H1 (cell line): ENCODE measurements around the gene HRH4. TPM values are rescaled to one million over a fixed set of nuclear protein-coding genes. Genes with fewer than 3 reads are reported as not detected.

Source experiments
- CTCF ChIA-PET: fragments of 300-600 bp; sonication (Branson Sonifier 250); formaldehyde crosslinking; loops from one replicate; lab custom pipeline; 2021; ENCODE audit not compliant: partially characterized antibody; lab: Charles Lee
- POLR2A ChIA-PET: fragments of 300-600 bp; sonication (Branson Sonifier 250); formaldehyde crosslinking; loops from one replicate; lab custom pipeline; 2021; ENCODE audit warnings: inconsistent platforms; ENCODE audit not compliant: partially characterized antibody; lab: Charles Lee
- DNase-seq, 2 experiments: peaks; one replicate each; pipeline versions ENCODE4 v3.0.0 to v3.0.0-alpha.2; 2010 to 2022; ENCODE audit warnings: low spot score in 2 of 2, low read depth in 1 of 2, mixed read lengths in 1 of 2
- FAIRE-seq: peaks from 2 replicates; lab custom pipeline; 2011; peaks lifted over from hg19 to GRCh38; lab: Jason Lieb, UNC
- H2AFZ ChIP-seq: 2 replicates; pipeline ENCODE4 v1.8.1; 2012; ENCODE audit warnings: low read length, inconsistent platforms
- H2AK5ac ChIP-seq: 2 replicates; pipeline ENCODE4 v1.6.1; 2013; ENCODE audit warnings: low read depth, low read length
- H2BK120ac ChIP-seq: replicated peaks from 2 replicates; pipeline ENCODE3; 2013; ENCODE audit warnings: low read depth, low read length, inconsistent platforms
- H2BK12ac ChIP-seq: 2 replicates; pipeline ENCODE4 v1.6.1; 2013; ENCODE audit warnings: low read depth, low read length
- H2BK15ac ChIP-seq: 2 replicates; pipeline ENCODE4 v1.6.1; 2013; ENCODE audit warnings: low read length
- H2BK20ac ChIP-seq: 2 replicates; pipeline ENCODE4 v1.6.1; 2013; ENCODE audit warnings: low read length
- H2BK5ac ChIP-seq: 2 replicates; pipeline ENCODE4 v1.6.1; 2013; ENCODE audit warnings: low read depth, low read length
- H3K14ac ChIP-seq: 2 replicates; pipeline ENCODE4 v1.6.1; 2013; ENCODE audit warnings: inconsistent platforms; ENCODE audit not compliant: insufficient read length
- H3K18ac ChIP-seq: 2 replicates; pipeline ENCODE4 v1.6.1; 2013; ENCODE audit warnings: low read length; ENCODE audit errors: extremely low read depth
- H3K23ac ChIP-seq: 2 replicates; pipeline ENCODE4 v1.6.1; 2013; ENCODE audit warnings: inconsistent platforms; ENCODE audit not compliant: insufficient read length
- H3K23me2 ChIP-seq: 2 replicates; pipeline ENCODE4 v1.6.1; 2013; ENCODE audit warnings: low read depth, low read length
- H3K27ac ChIP-seq: 2 replicates; pipeline ENCODE4 v1.6.1; 2011; ENCODE audit warnings: low read depth, low read length, inconsistent platforms
- H3K27me3 ChIP-seq, 4 experiments: replicated peaks in 1 of 4; 1 replicate in 1 of 4; 2 replicates in 3 of 4; pipeline versions ENCODE4 v1.6.1 to v1.8.1; 2011 to 2013; ENCODE audit warnings: low read length in 3 of 4, mild to moderate bottlenecking in 3 of 4, inconsistent platforms in 2 of 4, mixed read lengths in 2 of 4, moderate library complexity in 1 of 4; ENCODE audit not compliant: control insufficient read depth in 3 of 4, insufficient read depth in 3 of 4; ENCODE audit errors: extremely low read depth in 1 of 4
- H3K36me3 ChIP-seq, 4 experiments: 2 replicates each; pipeline versions ENCODE4 v1.6.1 to v1.8.1; 2011 to 2013; ENCODE audit warnings: mild to moderate bottlenecking in 4 of 4, low read length in 3 of 4, moderate library complexity in 2 of 4, control low read depth in 1 of 4, inconsistent platforms in 1 of 4; ENCODE audit not compliant: insufficient read depth in 4 of 4, control insufficient read depth in 2 of 4
- H3K4ac ChIP-seq: replicated peaks from 2 replicates; pipeline ENCODE3; 2013; ENCODE audit warnings: low read length, low read depth, mixed read lengths, inconsistent platforms; ENCODE audit not compliant: insufficient read length
- H3K4me1 ChIP-seq, 4 experiments: replicated peaks in 1 of 4; 1 replicate in 1 of 4; 2 replicates in 3 of 4; pipeline versions ENCODE4 v1.6.1 to v1.8.1; 2011 to 2013; ENCODE audit warnings: low read length in 3 of 4, inconsistent platforms in 2 of 4, mixed read lengths in 1 of 4; ENCODE audit not compliant: insufficient read depth in 4 of 4, control insufficient read depth in 3 of 4
- H3K4me2 ChIP-seq, 2 experiments: 2 replicates each; pipeline versions ENCODE4 v1.6.1 to v1.8.1; 2011 to 2013; ENCODE audit warnings: low read depth in 2 of 2, low read length in 2 of 2, control low read depth in 1 of 2, inconsistent platforms in 1 of 2, mild to moderate bottlenecking in 1 of 2; ENCODE audit not compliant: insufficient read depth in 1 of 2
- H3K4me3 ChIP-seq, 4 experiments: fragments of 200-600, 300-600 bp in 1 of 4; sonication (generic), shearing (Covaris generic), sonication (Bioruptor Twin) in 1 of 4; 2 replicates each; pipeline versions ENCODE4 v1.5.1 to v1.8.1; 2011 to 2016; ENCODE audit warnings: low read length in 4 of 4, low read depth in 3 of 4, control low read depth in 2 of 4, inconsistent platforms in 2 of 4, mild to moderate bottlenecking in 2 of 4, mixed read lengths in 1 of 4, moderate library complexity in 1 of 4; ENCODE audit not compliant: insufficient read depth in 2 of 4; ENCODE audit errors: extremely low read depth in 1 of 4
- H3K56ac ChIP-seq: replicated peaks from 2 replicates; pipeline ENCODE3; 2013; ENCODE audit warnings: low read depth, mild to moderate bottlenecking, mixed read lengths, low read length, inconsistent platforms; ENCODE audit not compliant: insufficient read length
- H3K79me1 ChIP-seq: 2 replicates; pipeline ENCODE4 v1.6.1; 2013; ENCODE audit warnings: low read depth, low read length, control low read depth
- H3K79me2 ChIP-seq, 2 experiments: 2 replicates each; pipeline versions ENCODE4 v1.6.1 to v1.8.1; 2012 to 2013; ENCODE audit warnings: low read length in 2 of 2, mild to moderate bottlenecking in 2 of 2, inconsistent platforms in 1 of 2; ENCODE audit not compliant: insufficient read depth in 2 of 2, control insufficient read depth in 1 of 2
- H3K9ac ChIP-seq, 4 experiments: replicated peaks in 1 of 4; 1 replicate in 1 of 4; 2 replicates in 3 of 4; pipeline versions ENCODE4 v1.6.1 to v1.8.1; 2011 to 2013; ENCODE audit warnings: low read depth in 3 of 4, low read length in 3 of 4, control low read depth in 2 of 4, mild to moderate bottlenecking in 2 of 4, moderate library complexity in 2 of 4, inconsistent platforms in 1 of 4; ENCODE audit errors: extremely low read depth in 1 of 4
- H3K9me3 ChIP-seq, 2 experiments: 2 replicates each; pipeline versions ENCODE4 v1.6.1 to v1.8.1; 2012 to 2013; ENCODE audit warnings: mild to moderate bottlenecking in 2 of 2, moderate library complexity in 2 of 2, control low read depth in 1 of 2, inconsistent platforms in 1 of 2, low read depth in 1 of 2, low read length in 1 of 2, mixed read lengths in 1 of 2; ENCODE audit not compliant: insufficient read depth in 2 of 2
- H4K20me1 ChIP-seq, 2 experiments: replicated peaks in 1 of 2; 2 replicates each; pipeline versions ENCODE3 to v1.8.1; 2011 to 2013; ENCODE audit warnings: inconsistent platforms in 2 of 2, low read length in 2 of 2, mild to moderate bottlenecking in 1 of 2; ENCODE audit not compliant: insufficient read depth in 2 of 2, control insufficient read depth in 1 of 2
- H4K5ac ChIP-seq: 2 replicates; pipeline ENCODE4 v1.6.1; 2013; ENCODE audit warnings: low read length, low read depth, mixed read lengths, inconsistent platforms; ENCODE audit not compliant: insufficient read length
- H4K8ac ChIP-seq: 2 replicates; pipeline ENCODE4 v1.8.0; 2013; ENCODE audit warnings: mild to moderate bottlenecking, moderate library complexity, low read length, inconsistent platforms; ENCODE audit not compliant: insufficient read depth; ENCODE audit errors: extremely low read depth
- H4K91ac ChIP-seq: replicated peaks from 2 replicates; pipeline ENCODE3; 2013; ENCODE audit warnings: low read length, mixed read lengths, inconsistent platforms; ENCODE audit not compliant: insufficient read length
- EGR1 ChIP-seq: IDR thresholded peaks from 2 replicates; pipeline ENCODE4 v1.6.1; 2011; ENCODE audit warnings: low read depth, low read length, borderline replicate concordance
- SP4 ChIP-seq: IDR thresholded peaks from 2 replicates; pipeline ENCODE4 v1.6.1; 2012; ENCODE audit warnings: low read length, inconsistent platforms
- WGBS, 2 experiments: shearing (Covaris generic) in 1 of 2; methylation state at CpG; one replicate each; pipeline versions ENCODE4 v1.1.6 to v1.1.7; 2013 to 2015; ENCODE audit warnings: low lambda C conversion rate in 2 of 2, mixed read lengths in 2 of 2, inconsistent platforms in 1 of 2, low coverage in 1 of 2, missing lambda C conversion rate in 1 of 2; ENCODE audit not compliant: insufficient replicate concordance in 2 of 2, insufficient coverage in 1 of 2, insufficient read length in 1 of 2; ENCODE audit errors: extremely low coverage in 1 of 2, missing lambda C conversion rate in 1 of 2; 5-methylcytosine and 5-hydroxymethylcytosine counted together
- polyA plus RNA-seq, 7 experiments: library from polyadenylated mRNA; depleted of rRNA in 3 of 7; stranded (reverse) in 5 of 7; unstranded in 2 of 7; fragments of >200 nt in 5 of 7; fragments of 200-250 nt in 2 of 7; gene quantifications; 1 replicate in 5 of 7; 2 replicates in 1 of 7; 4 replicates in 1 of 7; pipeline versions ENCODE4 v1.2.1 to v1.2.3, GENCODE V29; 2011 to 2013; ENCODE audit warnings: missing spikeins in 2 of 7, mixed read lengths in 2 of 7
- total RNA-seq: library from RNA; stranded (reverse); fragmentation: NEBNext Ultra II Directional; extraction: Animal tissue kit (Norgen Biotek cat#: 25700); gene quantifications from 2 replicates; pipeline ENCODE4 v1.2.1, GENCODE V29; 2021

The HRH4 gene
- total and polyA plus RNA-seq, 2 of the 8 experiments (the other 6 are each of a cell fraction or from before 2014, with no cell fraction given): 0.03 TPM; not detected in 1

DNA sequence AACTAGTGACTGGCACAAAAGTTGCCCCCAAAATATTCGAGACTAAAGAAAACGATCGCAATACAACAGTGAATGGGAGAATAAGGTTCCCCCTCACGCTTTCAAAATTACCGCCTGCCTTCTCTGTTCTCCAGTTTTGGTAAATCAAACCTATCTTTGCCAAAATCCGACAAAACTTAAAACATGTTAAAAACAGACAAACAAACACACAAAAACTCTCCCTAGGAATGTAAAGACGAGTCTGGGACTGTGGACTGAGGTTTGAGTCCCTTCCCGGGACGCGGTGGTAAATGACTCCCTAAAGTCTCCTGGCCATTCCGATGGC is 34.4 kb upstream of the HRH4 start:
- Histone ChIP-seq H3K4me3 (peak overlapping the region; percentile 83 to 94 (median 84)), H2AK5ac (no peak overlapping the region), H2BK5ac (peak overlapping the region; percentile 62; the same call in 1 of the 2 replicates), H2BK120ac (no peak overlapping the region), H3K23me2 (peaks cover 3% of the 10 kb centered on the region; the same call in 1 of the 2 replicates), H3K79me2 (peaks cover 0 to 18% of the 10 kb centered on the region in 2 experiments; a peak in 2 of 4 replicates), H3K27ac (peak overlapping the region; percentile 74), H3K4ac (peak overlapping the region; percentile 21), H3K9me3 (no peaks in the 10 kb centered on the region), H3K27me3 (no peaks in the 10 kb centered on the region), H4K91ac (peak overlapping the region; percentile 7), H3K4me2 (peak overlapping the region; percentile 76 to 87), H4K8ac (peak overlapping the region; percentile 88; the same call in 1 of the 2 replicates), H3K4me1 (peaks cover 0 to 6% (median 1%) of the 10 kb centered on the region in 4 experiments; a peak in 2 of 7 replicates), H3K14ac (no peak overlapping the region), H3K18ac (peak overlapping the region; percentile 89), H2BK12ac (no peak overlapping the region), H3K56ac (no peak overlapping the region), H3K79me1 (no peaks in the 10 kb centered on the region), H2AFZ (peak overlapping the region; percentile 27; the same call in 1 of the 2 replicates), H4K20me1 (no peaks in the 10 kb centered on the region), H3K9ac (peak overlapping the region; percentile 37 to 94 (median 72)), H2BK15ac (no peak overlapping the region), H4K5ac (peak overlapping the region; percentile 77), H3K36me3 (peaks cover 0 to 15% (median 3%) of the 10 kb centered on the region in 4 experiments; a peak in 2 of 8 replicates), H2BK20ac (no peak overlapping the region), H3K23ac (no peak overlapping the region)
- POLR2A ChIA-PET: interaction anchor here (0.6 to 2.9 kb wide), 21 partner anchors 9 to 325 kb away, joined by 3 to 18 read pairs (median 5); partner anchors contain the start of genes CABYR and OSBPL1A
- DNase-seq: no peak
- no peak for TF ChIP-seq EGR1
- 0 out of 2 replicates have a peak, but pooled peaks have one; percentile 23 for TF ChIP-seq SP4
- CTCF ChIA-PET: interaction anchor here (1.4 kb wide), 1 partner anchor 67 kb away, joined by 5 read pairs; no protein-coding TSS in a partner anchor
- no peak for FAIRE-seq
- WGBS, 2 experiments: 14% methylated on average over 11 of the region's 11 CpGs; no CpG with 5 or more reads in 1 of the 2 experiments
